SK-N-SH (cell line): ENCODE measurements around the gene ATP11C. TPM values are rescaled to one million over a fixed set of nuclear protein-coding genes. Genes with fewer than 3 reads are reported as not detected.

Source experiments
- CTCF ChIA-PET: fragments of 300-600, 350-600 bp; formaldehyde crosslinking; extraction: SDS; loops from one replicate; lab custom pipeline; 2021; lab: Yijun Ruan, JAX
- POLR2A ChIA-PET: fragments of 350-600 bp; sonication (Branson Sonifier 250); formaldehyde crosslinking; extraction: SDS; loops from one replicate; lab custom pipeline; 2020; ENCODE audit warnings: antibody characterized with exemption, inconsistent platforms; lab: Yijun Ruan, JAX
- DNase-seq: peaks from one replicate; pipeline ENCODE4 v3.0.0; 2012
- H2AFZ ChIP-seq: fragments of 200-600 bp; sonication (generic); 2 replicates; pipeline ENCODE4 v1.8.1; 2016; ENCODE audit warnings: antibody characterized with exemption, mild to moderate bottlenecking, low read depth
- H3F3A ChIP-seq: fragments of 200-600 bp; sonication (generic); replicated peaks from 2 replicates; pipeline ENCODE3; 2016; ENCODE audit warnings: antibody characterized with exemption, mild to moderate bottlenecking; ENCODE audit not compliant: insufficient read depth
- H3K27ac ChIP-seq, 2 experiments: fragments of 200-500 bp in 1 of 2; fragments of 200-600 bp in 1 of 2; sonication (Bioruptor generic) in 1 of 2; sonication (generic), shearing (Covaris generic) in 1 of 2; 2 replicates each; pipeline versions ENCODE4 v1.5.1 to v1.6.1; 2014 to 2016; ENCODE audit warnings: low read depth in 2 of 2, inconsistent platforms in 1 of 2, low read length in 1 of 2, mild to moderate bottlenecking in 1 of 2, mixed read lengths in 1 of 2
- H3K27me3 ChIP-seq: fragments of 200-600 bp; sonication (generic), shearing (Covaris generic); 2 replicates; pipeline ENCODE4 v1.6.1; 2016; ENCODE audit warnings: mixed run types; ENCODE audit not compliant: insufficient read depth
- H3K36me3 ChIP-seq, 2 experiments: fragments of 200-500 bp in 1 of 2; fragments of 200-600 bp in 1 of 2; sonication (Bioruptor generic) in 1 of 2; sonication (generic) in 1 of 2; replicated peaks in 1 of 2; 2 replicates each; pipeline versions ENCODE3 to v1.5.1; 2014 to 2016; ENCODE audit warnings: low read length in 1 of 2, mild to moderate bottlenecking in 1 of 2; ENCODE audit not compliant: insufficient read depth in 2 of 2, control insufficient read depth in 1 of 2
- H3K4me1 ChIP-seq, 2 experiments: fragments of 200-500 bp in 1 of 2; fragments of 200-600 bp in 1 of 2; sonication (Bioruptor generic) in 1 of 2; sonication (generic), shearing (Covaris generic) in 1 of 2; 2 replicates each; pipeline versions ENCODE4 v1.5.1 to v1.6.1; 2014 to 2016; ENCODE audit warnings: low read depth in 1 of 2, low read length in 1 of 2, mixed run types in 1 of 2; ENCODE audit not compliant: insufficient read depth in 2 of 2, control insufficient read depth in 1 of 2
- H3K4me2 ChIP-seq: fragments of 200-600 bp; sonication (generic), shearing (Covaris generic); 2 replicates; pipeline ENCODE4 v1.6.1; 2017; ENCODE audit warnings: mixed run types
- H3K4me3 ChIP-seq, 2 experiments: fragments of 200-500 bp in 1 of 2; fragments of 200-600 bp in 1 of 2; sonication (Bioruptor generic) in 1 of 2; sonication (generic), shearing (Covaris generic) in 1 of 2; 2 replicates each; pipeline versions ENCODE4 v1.5.1 to v1.8.1; 2014 to 2016; ENCODE audit warnings: low read depth in 2 of 2, inconsistent platforms in 1 of 2, low read length in 1 of 2, mild to moderate bottlenecking in 1 of 2, mixed read lengths in 1 of 2, moderate library complexity in 1 of 2
- H3K79me2 ChIP-seq: fragments of 200-600 bp; sonication (generic); 2 replicates; pipeline ENCODE4 v1.8.1; 2017; ENCODE audit warnings: mild to moderate bottlenecking; ENCODE audit not compliant: insufficient read depth
- H3K9ac ChIP-seq: fragments of 200-600 bp; sonication (generic); 2 replicates; pipeline ENCODE4 v1.6.1; 2017; ENCODE audit warnings: mixed run types
- H3K9me2 ChIP-seq: fragments of 200-600 bp; sonication (generic); 2 replicates; pipeline ENCODE4 v1.6.1; 2017; ENCODE audit warnings: mixed run types
- H3K9me3 ChIP-seq: fragments of 200-600 bp; sonication (generic); 2 replicates; pipeline ENCODE4 v1.6.1; 2017; ENCODE audit warnings: mixed run types, mild to moderate bottlenecking, moderate library complexity
- H4K20me1 ChIP-seq: fragments of 200-600 bp; sonication (generic); 2 replicates; pipeline ENCODE4 v1.6.1; 2017; ENCODE audit warnings: mild to moderate bottlenecking, mixed run types; ENCODE audit not compliant: insufficient read depth
- CHD2 ChIP-seq: fragments of 150-350 bp; IDR thresholded peaks from 2 replicates; pipeline ENCODE4 v1.6.1; 2018; ENCODE audit warnings: low read length; ENCODE audit not compliant: partially characterized antibody
- ELF1 ChIP-seq: IDR thresholded peaks from 2 replicates; pipeline ENCODE4 v1.4.0; 2012
- FOXM1 ChIP-seq: IDR thresholded peaks from 2 replicates; pipeline ENCODE4 v1.4.0; 2012; ENCODE audit warnings: low read depth, mild to moderate bottlenecking
- GABPA ChIP-seq: IDR thresholded peaks from 2 replicates; pipeline ENCODE4 v1.4.0; 2012; ENCODE audit warnings: low read depth, mild to moderate bottlenecking
- GATA2 ChIP-seq: sonication (generic); formaldehyde crosslinking; IDR thresholded peaks from 2 replicates; pipeline ENCODE4 v1.5.0; 2020; ENCODE audit warnings: mild to moderate bottlenecking, missing genetic modification reagents
- MEF2A ChIP-seq: IDR thresholded peaks from 2 replicates; pipeline ENCODE4 v1.4.0; 2012; ENCODE audit warnings: low read depth, borderline replicate concordance
- NFIC ChIP-seq: IDR thresholded peaks from 2 replicates; pipeline ENCODE4 v1.4.0; 2012; ENCODE audit warnings: borderline replicate concordance
- NRF1 ChIP-seq: IDR thresholded peaks from 2 replicates; pipeline ENCODE4 v1.6.1; 2012; ENCODE audit warnings: low read depth, mild to moderate bottlenecking, low read length
- RAD21 ChIP-seq: IDR thresholded peaks from 2 replicates; pipeline ENCODE4 v1.6.1; 2012; ENCODE audit warnings: mild to moderate bottlenecking, low read length
- RCOR1 ChIP-seq: fragments of 150-350 bp; IDR thresholded peaks from 2 replicates; pipeline ENCODE4 v1.6.1; 2017; ENCODE audit warnings: antibody characterized with exemption, low read length
- RFX5 ChIP-seq: IDR thresholded peaks from 2 replicates; pipeline ENCODE4 v1.6.1; 2012; ENCODE audit warnings: mild to moderate bottlenecking, improper control_type of control experiment, low read length
- SIN3A ChIP-seq: IDR thresholded peaks from 2 replicates; pipeline ENCODE4 v1.6.1; 2012; ENCODE audit warnings: low read depth, mild to moderate bottlenecking, low read length, moderate library complexity, borderline replicate concordance
- SMC3 ChIP-seq: IDR thresholded peaks from 2 replicates; pipeline ENCODE4 v1.6.1; 2012; ENCODE audit warnings: low read depth, low read length, improper control_type of control experiment
- TCF12 ChIP-seq: IDR thresholded peaks from 2 replicates; pipeline ENCODE4 v1.4.0; 2012
- WGBS: methylation state at CpG from one replicate; pipeline ENCODE4 v1.1.6; 2017; ENCODE audit warnings: low lambda C conversion rate; 5-methylcytosine and 5-hydroxymethylcytosine counted together
- polyA plus RNA-seq, 3 experiments: library from polyadenylated mRNA; depleted of rRNA; stranded (reverse); fragments of >200 nt; gene quantifications; 2 replicates each; pipeline ENCODE4 v1.2.3, GENCODE V29; 2012
- TF ChIP-seq, protein P1 (sequence below): IDR thresholded peaks from 2 replicates; pipeline ENCODE4 v1.4.0; 2012; ENCODE audit warnings: low read depth, borderline replicate concordance
- TF ChIP-seq, protein P2 (sequence below): IDR thresholded peaks from 2 replicates; pipeline ENCODE4 v1.4.0; 2012; ENCODE audit warnings: low read depth
- TF ChIP-seq, protein P3 (sequence below): IDR thresholded peaks from 2 replicates; pipeline ENCODE4 v1.6.1; 2012; ENCODE audit warnings: mild to moderate bottlenecking, low read depth, low read length, moderate library complexity
- TF ChIP-seq, protein P4 (sequence below): fragments of 150-350 bp; IDR thresholded peaks from 2 replicates; pipeline ENCODE4 v1.6.1; 2016; ENCODE audit warnings: mild to moderate bottlenecking, low read depth, low read length

The ATP11C gene
- polyA plus RNA-seq, 1 of the 3 experiments (the other 2 are of a cell fraction): 18.5 TPM

DNA sequence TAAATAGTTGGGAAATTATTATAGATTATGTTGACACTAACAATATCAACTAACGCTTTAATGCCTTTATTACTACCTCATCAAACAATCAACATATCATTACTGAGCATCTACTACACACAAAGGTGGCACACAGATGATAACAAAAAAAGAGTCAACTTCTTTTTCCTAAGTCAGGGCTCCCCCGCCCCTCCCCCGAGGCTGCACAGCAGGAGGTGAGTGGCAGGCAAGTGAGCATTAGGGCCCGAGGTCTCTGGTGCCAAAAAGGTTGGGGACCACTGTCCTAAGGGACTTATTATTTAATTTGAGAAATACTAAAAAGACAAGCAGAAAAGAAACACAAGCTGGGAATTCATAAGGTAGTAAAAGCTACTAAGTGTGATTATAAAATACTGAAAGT lies 174.6 kb downstream of the ATP11C start (continued):
- TF ChIP-seq GATA2 (CRISPR knock-in tag) (no peak), NRF1 (no peak)
- TF ChIP-seq, protein P1, sequence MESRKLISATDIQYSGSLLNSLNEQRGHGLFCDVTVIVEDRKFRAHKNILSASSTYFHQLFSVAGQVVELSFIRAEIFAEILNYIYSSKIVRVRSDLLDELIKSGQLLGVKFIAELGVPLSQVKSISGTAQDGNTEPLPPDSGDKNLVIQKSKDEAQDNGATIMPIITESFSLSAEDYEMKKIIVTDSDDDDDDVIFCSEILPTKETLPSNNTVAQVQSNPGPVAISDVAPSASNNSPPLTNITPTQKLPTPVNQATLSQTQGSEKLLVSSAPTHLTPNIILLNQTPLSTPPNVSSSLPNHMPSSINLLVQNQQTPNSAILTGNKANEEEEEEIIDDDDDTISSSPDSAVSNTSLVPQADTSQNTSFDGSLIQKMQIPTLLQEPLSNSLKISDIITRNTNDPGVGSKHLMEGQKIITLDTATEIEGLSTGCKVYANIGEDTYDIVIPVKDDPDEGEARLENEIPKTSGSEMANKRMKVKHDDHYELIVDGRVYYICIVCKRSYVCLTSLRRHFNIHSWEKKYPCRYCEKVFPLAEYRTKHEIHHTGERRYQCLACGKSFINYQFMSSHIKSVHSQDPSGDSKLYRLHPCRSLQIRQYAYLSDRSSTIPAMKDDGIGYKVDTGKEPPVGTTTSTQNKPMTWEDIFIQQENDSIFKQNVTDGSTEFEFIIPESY: no peak
- TF ChIP-seq, all 33 proteins: peak for 0

DNA sequence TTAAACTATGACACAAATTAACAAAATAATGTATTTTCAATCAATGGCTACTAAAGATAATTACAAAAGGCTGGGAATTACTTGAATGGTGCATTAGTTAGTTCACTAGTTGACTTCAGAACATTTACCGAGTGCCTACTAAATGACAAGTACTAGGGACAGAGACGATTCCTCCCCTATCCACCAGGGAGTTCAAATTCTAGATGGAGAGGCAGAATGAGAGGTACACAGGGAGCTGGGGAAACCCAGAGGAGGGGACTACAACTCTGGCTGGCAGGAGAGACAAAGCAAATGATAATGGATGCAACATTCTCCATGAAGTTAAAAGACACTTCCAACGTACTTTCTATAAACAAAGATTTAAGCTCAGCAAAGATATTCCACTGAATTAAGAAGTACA lies 181.8 kb downstream of the ATP11C start:
- Histone ChIP-seq H3K9me2 (no peaks in the 10 kb centered on the region), H3K9ac (no peak overlapping the region), H3K4me2 (no peak overlapping the region), H4K20me1 (no peaks in the 10 kb centered on the region), H3K27ac (no peak overlapping the region)
- TF ChIP-seq CHD2: no peak
- TF ChIP-seq, all 33 proteins: peak for 0
- no peak for DNase-seq
- Histone ChIP-seq H3K9me3 (peaks cover 4% of the 10 kb centered on the region; the same call in 1 of the 2 replicates), H3K27me3 (no peaks in the 10 kb centered on the region), H3F3A (no peaks in the 10 kb centered on the region), H3K79me2 (peaks cover 3% of the 10 kb centered on the region; the same call in 1 of the 2 replicates), H3K4me3 (no peak overlapping the region), H2AFZ (no peak overlapping the region), H3K4me1 (no peaks in the 10 kb centered on the region), H3K36me3 (peaks cover 0 to 32% of the 10 kb centered on the region in 2 experiments)
- 56% methylated on average over 3 of the region's 3 CpGs for WGBS
- ChIA-PET CTCF (no interaction called here), POLR2A (no interaction called here)

DNA sequence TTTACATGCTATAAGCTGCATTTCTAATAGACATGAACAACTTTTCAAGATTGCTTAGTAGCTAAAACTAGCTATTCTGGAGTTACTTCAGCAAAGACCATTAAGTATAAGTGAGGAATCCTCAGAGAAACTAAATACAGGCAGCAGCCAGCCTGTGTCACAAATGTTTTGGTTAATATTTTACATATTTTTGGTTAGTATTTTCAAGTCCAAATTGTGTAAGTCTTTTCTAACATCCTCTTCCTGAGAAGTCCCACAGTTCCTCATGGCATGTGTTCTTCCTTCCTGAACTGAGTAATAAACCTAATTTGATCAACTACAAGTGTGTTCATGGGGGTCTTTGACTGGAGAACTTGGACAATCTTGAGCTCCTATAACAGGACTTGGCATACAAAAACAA lies 182.5 kb downstream of the ATP11C start:
- no peaks in the 10 kb centered on the region for H3F3A ChIP-seq
- H3K27me3 ChIP-seq: no peaks in the 10 kb centered on the region
- no peak for DNase-seq
- no peaks in the 10 kb centered on the region for H3K4me1 ChIP-seq
- H3K4me3 ChIP-seq: no peak overlapping the region
- H3K9me3 ChIP-seq: peaks cover 4% of the 10 kb centered on the region; the same call in 1 of the 2 replicates
- no peak overlapping the region for H2AFZ ChIP-seq
- H3K9me2 ChIP-seq: no peaks in the 10 kb centered on the region
- POLR2A ChIA-PET: no interaction called here
- TF ChIP-seq, protein P2, sequence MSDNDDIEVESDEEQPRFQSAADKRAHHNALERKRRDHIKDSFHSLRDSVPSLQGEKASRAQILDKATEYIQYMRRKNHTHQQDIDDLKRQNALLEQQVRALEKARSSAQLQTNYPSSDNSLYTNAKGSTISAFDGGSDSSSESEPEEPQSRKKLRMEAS: no peak
- no peak for TF ChIP-seq RFX5
- TF ChIP-seq NFIC: no peak
- no peak for TF ChIP-seq ELF1
- TF ChIP-seq SIN3A: no peak
- TF ChIP-seq, protein P3, sequence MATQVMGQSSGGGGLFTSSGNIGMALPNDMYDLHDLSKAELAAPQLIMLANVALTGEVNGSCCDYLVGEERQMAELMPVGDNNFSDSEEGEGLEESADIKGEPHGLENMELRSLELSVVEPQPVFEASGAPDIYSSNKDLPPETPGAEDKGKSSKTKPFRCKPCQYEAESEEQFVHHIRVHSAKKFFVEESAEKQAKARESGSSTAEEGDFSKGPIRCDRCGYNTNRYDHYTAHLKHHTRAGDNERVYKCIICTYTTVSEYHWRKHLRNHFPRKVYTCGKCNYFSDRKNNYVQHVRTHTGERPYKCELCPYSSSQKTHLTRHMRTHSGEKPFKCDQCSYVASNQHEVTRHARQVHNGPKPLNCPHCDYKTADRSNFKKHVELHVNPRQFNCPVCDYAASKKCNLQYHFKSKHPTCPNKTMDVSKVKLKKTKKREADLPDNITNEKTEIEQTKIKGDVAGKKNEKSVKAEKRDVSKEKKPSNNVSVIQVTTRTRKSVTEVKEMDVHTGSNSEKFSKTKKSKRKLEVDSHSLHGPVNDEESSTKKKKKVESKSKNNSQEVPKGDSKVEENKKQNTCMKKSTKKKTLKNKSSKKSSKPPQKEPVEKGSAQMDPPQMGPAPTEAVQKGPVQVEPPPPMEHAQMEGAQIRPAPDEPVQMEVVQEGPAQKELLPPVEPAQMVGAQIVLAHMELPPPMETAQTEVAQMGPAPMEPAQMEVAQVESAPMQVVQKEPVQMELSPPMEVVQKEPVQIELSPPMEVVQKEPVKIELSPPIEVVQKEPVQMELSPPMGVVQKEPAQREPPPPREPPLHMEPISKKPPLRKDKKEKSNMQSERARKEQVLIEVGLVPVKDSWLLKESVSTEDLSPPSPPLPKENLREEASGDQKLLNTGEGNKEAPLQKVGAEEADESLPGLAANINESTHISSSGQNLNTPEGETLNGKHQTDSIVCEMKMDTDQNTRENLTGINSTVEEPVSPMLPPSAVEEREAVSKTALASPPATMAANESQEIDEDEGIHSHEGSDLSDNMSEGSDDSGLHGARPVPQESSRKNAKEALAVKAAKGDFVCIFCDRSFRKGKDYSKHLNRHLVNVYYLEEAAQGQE: no peak
- TF ChIP-seq GATA2 (CRISPR knock-in tag): no peak
- no peak for TF ChIP-seq TCF12
- TF ChIP-seq NRF1: no peak
- TF ChIP-seq, protein P4, sequence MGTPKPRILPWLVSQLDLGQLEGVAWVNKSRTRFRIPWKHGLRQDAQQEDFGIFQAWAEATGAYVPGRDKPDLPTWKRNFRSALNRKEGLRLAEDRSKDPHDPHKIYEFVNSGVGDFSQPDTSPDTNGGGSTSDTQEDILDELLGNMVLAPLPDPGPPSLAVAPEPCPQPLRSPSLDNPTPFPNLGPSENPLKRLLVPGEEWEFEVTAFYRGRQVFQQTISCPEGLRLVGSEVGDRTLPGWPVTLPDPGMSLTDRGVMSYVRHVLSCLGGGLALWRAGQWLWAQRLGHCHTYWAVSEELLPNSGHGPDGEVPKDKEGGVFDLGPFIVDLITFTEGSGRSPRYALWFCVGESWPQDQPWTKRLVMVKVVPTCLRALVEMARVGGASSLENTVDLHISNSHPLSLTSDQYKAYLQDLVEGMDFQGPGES: no peak
- no peak for TF ChIP-seq SMC3
- no peak for TF ChIP-seq RCOR1
- no peak for TF ChIP-seq RAD21
- TF ChIP-seq FOXM1: no peak
- TF ChIP-seq GABPA: no peak
- no peak for TF ChIP-seq MEF2A
- H3K4me2 ChIP-seq: no peak overlapping the region
- CTCF ChIA-PET: no interaction called here
- no peak overlapping the region for H3K27ac ChIP-seq
- H3K79me2 ChIP-seq: peaks cover 3% of the 10 kb centered on the region; the same call in 1 of the 2 replicates
- peaks cover 0 to 32% of the 10 kb centered on the region in 2 experiments for H3K36me3 ChIP-seq
- H4K20me1 ChIP-seq: no peaks in the 10 kb centered on the region
- H3K9ac ChIP-seq: no peak overlapping the region
